Fibroblast of lung (primary cell): Measurements from ENCODE around the gene SERPINB2.

Experiments used
- CTCF ChIP-seq, 2 donors: IDR thresholded peaks in 1 of 2; conservative IDR thresholded peaks in 1 of 2; 1 replicate in 1 of 2; 2 replicates in 1 of 2; pipeline ENCODE4 v1.5.1; 2011 to 2012; ENCODE audit warnings: low read length in 2 of 2, control low read depth in 1 of 2, inconsistent platforms in 1 of 2, low read depth in 1 of 2, mild to moderate bottlenecking in 1 of 2
- EZH2 ChIP-seq: IDR thresholded peaks from 2 replicates; pipeline ENCODE4 v1.5.1; 2012; ENCODE audit warnings: low read length, control low read depth, mild to moderate bottlenecking; ENCODE audit errors: missing control alignments

GRCh38 chr18:63905361-63905760, 17.9 kb downstream of the SERPINB2 start:
- TF ChIP-seq CTCF (conservative IDR thresholded peaks at IDR 0.05 in 1 of 2, IDR thresholded peaks at IDR 0.05 in 1 of 2; ENCODE audit: low read depth in 1 of 2, low read length in 2 of 2) (no peak), EZH2 (no peak)
